Common myeloid progenitor, CD34-positive (primary cell): ENCODE measurements around the gene TRAPPC3.

Source experiments
- CTCF ChIA-PET: fragments of 350-600 bp; sonication (Branson Sonifier 250); formaldehyde crosslinking; loops from one replicate; lab custom pipeline; 2021; ENCODE audit warnings: antibody characterized with exemption; lab: Charles Lee
- POLR2A ChIA-PET: fragments of 350-600 bp; sonication (Branson Sonifier 250); formaldehyde crosslinking; loops from one replicate; lab custom pipeline; 2021; ENCODE audit warnings: antibody characterized with exemption; lab: Charles Lee
- DNase-seq, 3 donors: peaks; one replicate each; pipeline versions ENCODE4 v3.0.0 to v3.0.0-alpha.2; 2013
- H3K27ac ChIP-seq, 2 experiments: 1 replicate in 1 of 2; 2 replicates in 1 of 2; pipeline ENCODE4 v1.7.0; 2013; ENCODE audit warnings: inconsistent platforms in 2 of 2, low read length in 2 of 2, mild to moderate bottlenecking in 2 of 2, low read depth in 1 of 2, moderate library complexity in 1 of 2; ENCODE audit not compliant: severe bottlenecking in 2 of 2, insufficient read depth in 1 of 2, poor library complexity in 1 of 2
- H3K27me3 ChIP-seq, 5 experiments: replicated peaks in 2 of 5; 1 replicate in 3 of 5; 2 replicates in 2 of 5; pipeline versions ENCODE4 v1.6.1 to v1.7.0; 2013; ENCODE audit warnings: low read length in 4 of 5, mild to moderate bottlenecking in 2 of 5, moderate library complexity in 2 of 5, inconsistent platforms in 1 of 5; ENCODE audit not compliant: insufficient read depth in 5 of 5, control insufficient read depth in 4 of 5
- H3K36me3 ChIP-seq, 4 experiments: 1 replicate in 2 of 4; 2 replicates in 2 of 4; pipeline versions ENCODE4 v1.6.1 to v1.7.0; 2013; ENCODE audit warnings: low read length in 3 of 4, control low read depth in 1 of 4, mild to moderate bottlenecking in 1 of 4; ENCODE audit not compliant: control insufficient read depth in 4 of 4, insufficient read depth in 4 of 4
- H3K4me1 ChIP-seq, 4 experiments: 1 replicate in 3 of 4; 2 replicates in 1 of 4; pipeline versions ENCODE4 v1.6.1 to v1.7.1; 2013; ENCODE audit warnings: low read length in 3 of 4, mild to moderate bottlenecking in 3 of 4, control low read depth in 1 of 4, inconsistent platforms in 1 of 4, moderate library complexity in 1 of 4; ENCODE audit not compliant: control insufficient read depth in 4 of 4, insufficient read depth in 4 of 4; ENCODE audit errors: control extremely low read depth in 1 of 4
- H3K4me3 ChIP-seq, 7 experiments: 1 replicate in 4 of 7; 2 replicates in 3 of 7; pipeline versions ENCODE4 v1.5.1 to v1.7.0; 2013; ENCODE audit warnings: mild to moderate bottlenecking in 7 of 7, low read length in 6 of 7, moderate library complexity in 6 of 7, inconsistent platforms in 2 of 7, low read depth in 2 of 7, control low read depth in 1 of 7; ENCODE audit not compliant: insufficient read depth in 4 of 7, control insufficient read depth in 1 of 7; ENCODE audit errors: extremely low read depth in 1 of 7
- H3K9me3 ChIP-seq, 5 experiments: 1 replicate in 4 of 5; 2 replicates in 1 of 5; pipeline versions ENCODE4 v1.6.1 to v1.7.1; 2013; ENCODE audit warnings: low read length in 4 of 5, mild to moderate bottlenecking in 2 of 5, inconsistent platforms in 1 of 5, low read depth in 1 of 5, moderate library complexity in 1 of 5; ENCODE audit not compliant: control insufficient read depth in 4 of 5, insufficient read depth in 2 of 5; ENCODE audit errors: control extremely low read depth in 1 of 5
- WGBS: methylation state at CpG from one replicate; pipeline ENCODE4 v1.1.5; 2013; ENCODE audit not compliant: insufficient coverage; 5-methylcytosine and 5-hydroxymethylcytosine counted together

TRAPPC3 gene

DNA sequence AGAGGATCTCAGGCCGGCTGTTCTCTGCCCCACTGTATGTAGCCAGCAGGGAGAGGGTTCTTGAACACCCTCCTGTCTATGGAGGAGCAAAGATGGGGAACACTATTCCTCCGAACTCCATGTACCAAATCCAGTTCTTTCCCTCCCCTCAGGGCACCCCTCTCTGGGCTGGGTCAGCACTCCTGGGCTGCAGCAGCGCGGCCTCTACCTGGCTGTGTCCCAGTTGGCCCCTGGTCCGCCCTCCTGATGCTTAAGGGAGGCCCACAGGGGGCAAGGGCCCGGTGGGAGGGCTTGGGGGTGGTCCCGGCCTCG, 61.1 kb downstream of the TRAPPC3 start:
- Histone ChIP-seq H3K9me3 (no peaks in the 10 kb centered on the region), H3K36me3 (peaks cover 13 to 23% (median 18%) of the 10 kb centered on the region in 4 experiments), H3K27ac (peak overlapping the region; percentile 72 to 82), H3K27me3 (peaks cover 0 to 14% (median 5%) of the 10 kb centered on the region in 5 experiments), H3K4me3 (peak overlapping the region; percentile 71 to 95 (median 93)), H3K4me1 (peaks cover 3 to 32% (median 25%) of the 10 kb centered on the region in 4 experiments)
- ChIA-PET POLR2A (no interaction called here), CTCF (no interaction called here)
- DNase-seq, result no peak
- 95% methylated on average over 2 of the region's 8 CpGs for WGBS

DNA sequence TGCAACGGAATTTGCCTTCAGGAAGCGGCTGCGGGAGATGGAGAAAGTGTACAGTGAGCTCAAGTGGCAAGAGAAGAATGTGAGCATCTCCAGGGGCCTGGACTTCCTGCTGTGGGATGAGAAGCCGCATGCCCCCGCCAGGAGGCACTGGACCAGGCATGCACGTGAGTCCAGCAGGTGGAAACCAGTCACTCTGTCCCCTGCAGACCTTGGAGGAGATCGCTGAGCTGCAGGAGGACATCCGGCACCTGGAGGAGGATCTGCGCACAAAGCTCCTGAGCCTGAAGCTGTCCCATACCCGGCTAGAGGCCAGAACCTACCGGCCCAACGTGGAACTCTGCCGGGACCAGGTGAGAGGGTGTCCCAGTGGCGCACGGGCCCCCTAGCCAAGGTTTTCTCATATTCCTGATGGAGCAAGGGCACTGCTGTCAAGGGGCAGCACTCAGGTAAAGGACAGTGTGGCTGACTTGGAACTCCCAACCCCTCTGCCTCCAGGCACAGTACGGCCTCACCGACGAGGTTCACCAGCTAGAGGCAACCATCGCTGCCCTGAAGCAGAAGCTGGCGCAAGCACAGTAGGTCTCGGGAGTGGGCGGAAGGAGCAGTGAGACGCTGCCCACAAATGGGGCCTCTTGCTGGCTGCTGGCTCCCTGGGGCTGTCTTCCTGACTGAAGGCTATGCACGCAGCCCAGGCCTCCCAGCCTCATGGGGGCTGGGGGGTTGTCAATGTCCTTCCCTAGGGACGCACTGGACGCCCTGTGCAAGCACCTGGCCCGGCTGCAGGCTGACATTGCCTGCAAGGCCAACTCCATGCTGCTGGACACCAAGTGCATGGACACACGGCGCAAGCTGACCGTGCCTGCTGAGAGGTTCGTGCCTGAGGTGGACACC, 61.8 kb downstream of the TRAPPC3 start:
- Histone ChIP-seq H3K27ac (no peak overlapping the region), H3K36me3 (peaks cover 7 to 16% (median 11%) of the 10 kb centered on the region in 4 experiments), H3K27me3 (peaks cover 0 to 16% (median 5%) of the 10 kb centered on the region in 5 experiments), H3K9me3 (no peaks in the 10 kb centered on the region), H3K4me1 (peaks cover 3 to 32% (median 25%) of the 10 kb centered on the region in 4 experiments), H3K4me3 (peak overlapping the region in 1 of 7 experiments; percentile 95)
- DNase-seq, result no peak
- ChIA-PET CTCF (interaction anchor here (0.6 to 0.9 kb wide), 2 partner anchors 48 to 169 kb away, joined by 3 read pairs; no protein-coding TSS in a partner anchor), POLR2A (interaction anchor here (0.8 to 1.6 kb wide), 2 partner anchors 156 to 475 kb away, joined by 3 read pairs; partner anchors contain the start of gene AGO3)
- WGBS, result 96% methylated on average over 31 of the region's 31 CpGs
